ENCODE measurements around the gene RNH1.
A peak's percentile ranks its signal among the peaks of the same experiment; 100 is the strongest.

RNH1 gene

DNA sequence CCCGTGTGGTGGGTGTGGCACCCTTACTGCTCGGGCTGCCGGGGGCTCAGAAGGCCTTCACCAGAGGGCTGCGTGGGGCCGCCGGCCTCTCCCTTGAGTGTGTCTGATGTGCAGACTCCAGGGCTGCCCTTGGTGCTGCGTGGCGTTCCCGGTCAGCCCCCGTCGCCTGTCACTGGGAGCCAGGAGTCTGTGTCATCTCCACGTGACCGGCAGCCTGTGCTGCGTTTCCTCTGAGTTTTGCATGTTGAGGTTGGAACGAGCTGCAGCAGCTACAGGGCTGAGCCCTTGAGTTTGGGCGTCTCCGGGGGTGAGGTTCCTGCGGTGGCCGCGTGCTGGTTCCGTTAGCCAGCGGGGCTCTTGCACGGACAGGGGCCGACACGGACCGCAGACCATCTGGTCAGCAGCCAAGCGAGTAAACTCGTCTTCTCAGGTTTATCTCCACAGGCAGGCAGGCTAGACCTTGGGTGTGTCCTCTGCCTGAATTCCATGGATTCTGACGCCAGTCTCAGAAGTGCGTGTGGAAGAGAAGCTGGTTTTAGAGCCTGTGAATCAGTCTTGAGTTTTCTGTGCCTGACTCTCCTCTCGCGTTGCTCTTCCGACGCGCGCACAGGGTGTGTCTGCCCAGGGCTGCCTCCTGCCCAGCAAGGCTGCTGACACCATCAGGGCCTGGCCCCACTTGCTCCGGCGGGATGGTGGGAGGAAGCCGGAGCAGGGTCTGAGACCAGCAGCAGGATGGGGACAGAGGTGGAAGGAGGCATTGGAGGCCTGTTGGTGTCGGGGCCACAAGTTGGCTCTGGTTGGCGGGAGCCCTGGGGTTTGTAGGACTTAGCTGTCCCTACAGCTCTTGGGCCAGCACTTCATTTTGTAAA is 46.5 kb downstream of the RNH1 start:
- no peak for DNase-seq (ENCODE audit: low read depth)
- no peak overlapping the region for H3K4me3 ChIP-seq (ENCODE audit: low read depth, low read length)
- TF ChIP-seq, protein P1, sequence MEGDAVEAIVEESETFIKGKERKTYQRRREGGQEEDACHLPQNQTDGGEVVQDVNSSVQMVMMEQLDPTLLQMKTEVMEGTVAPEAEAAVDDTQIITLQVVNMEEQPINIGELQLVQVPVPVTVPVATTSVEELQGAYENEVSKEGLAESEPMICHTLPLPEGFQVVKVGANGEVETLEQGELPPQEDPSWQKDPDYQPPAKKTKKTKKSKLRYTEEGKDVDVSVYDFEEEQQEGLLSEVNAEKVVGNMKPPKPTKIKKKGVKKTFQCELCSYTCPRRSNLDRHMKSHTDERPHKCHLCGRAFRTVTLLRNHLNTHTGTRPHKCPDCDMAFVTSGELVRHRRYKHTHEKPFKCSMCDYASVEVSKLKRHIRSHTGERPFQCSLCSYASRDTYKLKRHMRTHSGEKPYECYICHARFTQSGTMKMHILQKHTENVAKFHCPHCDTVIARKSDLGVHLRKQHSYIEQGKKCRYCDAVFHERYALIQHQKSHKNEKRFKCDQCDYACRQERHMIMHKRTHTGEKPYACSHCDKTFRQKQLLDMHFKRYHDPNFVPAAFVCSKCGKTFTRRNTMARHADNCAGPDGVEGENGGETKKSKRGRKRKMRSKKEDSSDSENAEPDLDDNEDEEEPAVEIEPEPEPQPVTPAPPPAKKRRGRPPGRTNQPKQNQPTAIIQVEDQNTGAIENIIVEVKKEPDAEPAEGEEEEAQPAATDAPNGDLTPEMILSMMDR (IDR thresholded peaks at IDR 0.05; ENCODE audit: insufficient read depth, low read depth, low read length, missing control alignments): no peak

GRCh38 chr11:459511-460220 is 47.4 kb downstream of the RNH1 start:
- H3K4me3 ChIP-seq (ENCODE audit: low read depth, low read length): no peak overlapping the region
- no peak for DNase-seq (ENCODE audit: low read depth)
- TF ChIP-seq, protein P1 (IDR thresholded peaks at IDR 0.05; ENCODE audit: insufficient read depth, low read depth, low read length, missing control alignments): no peak

GRCh38 chr11:457111-457760 is 49.8 kb downstream of the RNH1 start:
- no peak overlapping the region for H3K4me3 ChIP-seq (ENCODE audit: low read depth, low read length)
- TF ChIP-seq, protein P1 (IDR thresholded peaks at IDR 0.05; ENCODE audit: insufficient read depth, low read depth, low read length, missing control alignments): no peak
- no peak for DNase-seq (ENCODE audit: low read depth)

DNA sequence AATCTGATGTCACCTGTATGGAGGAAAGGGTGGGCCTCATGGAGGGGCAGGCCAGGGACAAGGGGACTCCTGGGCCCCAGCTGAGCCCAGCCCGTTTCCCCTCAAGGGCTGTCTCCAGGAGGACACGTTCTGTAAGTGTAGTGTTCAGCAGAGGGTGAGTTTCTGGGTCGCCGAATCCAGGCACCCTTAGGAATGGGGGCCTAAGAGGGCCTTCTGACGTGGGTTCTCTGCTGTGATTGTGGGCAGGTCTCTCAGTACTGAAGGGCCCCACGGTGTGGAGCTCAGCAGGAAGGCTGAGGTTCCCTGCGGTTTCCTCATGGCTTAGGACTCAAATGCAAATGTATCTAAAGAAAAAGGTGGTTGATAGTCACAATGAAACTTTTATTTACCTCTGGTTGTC is 50.5 kb downstream of the RNH1 start:
- no peak overlapping the region for H3K4me3 ChIP-seq (ENCODE audit: low read depth, low read length)
- TF ChIP-seq, protein P1 (IDR thresholded peaks at IDR 0.05; ENCODE audit: insufficient read depth, low read depth, low read length, missing control alignments): no peak
- peak; percentile 81 for DNase-seq (ENCODE audit: low read depth)

DNA sequence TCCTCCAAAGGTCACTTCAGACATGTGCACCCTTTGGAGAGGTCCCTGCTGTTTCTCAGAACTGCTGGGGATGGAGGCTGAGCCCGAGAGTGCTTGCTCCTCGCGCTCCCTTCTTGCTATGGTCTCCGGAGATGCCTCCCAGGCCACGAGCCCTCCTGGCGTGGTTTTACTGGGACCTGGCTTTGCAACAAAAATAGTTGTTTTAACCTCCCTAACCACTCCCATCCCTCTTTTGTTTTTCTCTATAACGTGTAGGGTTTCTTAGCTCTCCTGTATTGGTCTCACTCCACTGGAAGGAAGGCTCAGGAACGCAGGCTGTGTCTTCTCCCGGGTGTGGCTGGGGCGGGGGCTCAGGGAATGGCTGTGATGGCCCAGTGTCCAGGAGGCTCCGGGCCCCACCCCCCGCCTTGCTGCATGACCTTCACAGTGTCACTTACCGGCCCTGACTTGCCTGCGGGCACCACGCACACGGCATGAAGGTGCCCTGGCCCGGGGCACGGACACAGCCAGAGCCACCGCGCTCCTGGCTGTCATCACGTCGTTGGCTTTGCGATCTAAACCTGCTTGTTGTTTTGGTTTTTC is 51.4 kb downstream of the RNH1 start:
- TF ChIP-seq, protein P1 (IDR thresholded peaks at IDR 0.05; ENCODE audit: insufficient read depth, low read depth, low read length, missing control alignments): no peak
- H3K4me3 ChIP-seq (ENCODE audit: low read depth, low read length): no peak overlapping the region
- DNase-seq (ENCODE audit: low read depth): no peak

GRCh38 chr11:454801-455565 is 52.1 kb downstream of the RNH1 start:
- TF ChIP-seq, protein P1 (IDR thresholded peaks at IDR 0.05; ENCODE audit: insufficient read depth, low read depth, low read length, missing control alignments): no peak
- no peak for DNase-seq (ENCODE audit: low read depth)
- no peak overlapping the region for H3K4me3 ChIP-seq (ENCODE audit: low read depth, low read length)

Measured in GM12865 (cell line).